Measurements from ENCODE around the gene BUB1. TPM values are rescaled to one million over a fixed set of nuclear protein-coding genes. Genes with fewer than 3 reads are reported as not detected.

Gene BUB1
- total and polyA plus RNA-seq, 9 donors = 9.0 to 14.5 (median 10.7) TPM

DNA sequence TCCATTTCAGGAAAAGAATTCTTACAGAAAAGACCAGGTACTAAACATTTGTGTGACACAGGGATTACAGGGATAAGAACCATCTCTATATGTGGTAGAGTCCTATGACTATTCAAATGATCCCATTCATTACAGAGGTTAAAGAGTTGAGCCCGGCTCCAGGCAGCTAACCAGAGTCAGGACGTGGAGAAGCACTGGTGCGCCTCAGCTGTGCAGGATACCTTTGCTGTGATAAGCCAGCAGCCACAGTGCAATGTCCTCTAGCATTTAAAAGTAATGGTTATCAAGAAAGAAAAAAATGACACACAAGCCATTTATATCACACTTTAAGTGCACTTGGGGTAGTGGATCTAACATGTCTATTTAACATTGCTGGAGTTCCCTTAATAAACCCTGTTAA lies 17.3 kb downstream of the BUB1 start:
- H3K27ac ChIP-seq (ENCODE audit: low read length) = no peak overlapping the region
- no peaks in the 10 kb centered on the region for H3K4me1 ChIP-seq (ENCODE audit: control insufficient read depth, insufficient read depth, low read length)
- H3K27me3 ChIP-seq (ENCODE audit: control insufficient read depth, insufficient read depth, low read length) = no peaks in the 10 kb centered on the region
- DNase-seq = no peak
- WGBS (ENCODE audit: insufficient coverage) = no CpG with 5 or more reads among the region's 3 CpGs
- H3K36me3 ChIP-seq (ENCODE audit: control insufficient read depth, insufficient read depth, low read length) = peaks cover 21% of the 10 kb centered on the region
- no peaks in the 10 kb centered on the region for H3K9me3 ChIP-seq (replicated peaks; ENCODE audit: control insufficient read depth, low read depth, low read length)
- H3K4me3 ChIP-seq (ENCODE audit: low read length) = no peak overlapping the region

DNA sequence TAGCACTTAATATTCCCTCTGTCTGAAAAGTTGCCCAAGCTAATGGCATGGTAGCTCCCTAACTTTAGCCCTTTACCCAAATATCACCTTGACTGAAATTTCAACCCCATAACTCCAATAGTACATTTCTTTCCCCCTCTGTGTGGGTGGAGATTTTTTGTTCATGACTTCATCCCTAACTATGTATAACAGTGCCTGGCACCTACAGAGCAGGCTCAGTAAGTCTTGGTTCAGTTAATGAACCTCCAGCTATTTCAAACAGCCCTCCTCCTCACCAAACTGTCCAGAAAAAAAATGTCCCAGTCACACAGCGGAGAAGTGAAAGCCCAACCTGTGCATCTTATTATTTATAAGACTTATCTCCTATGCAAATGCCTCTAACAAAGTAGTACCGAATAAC lies 18.6 kb downstream of the BUB1 start:
- Histone ChIP-seq H3K4me1 (ENCODE audit: control insufficient read depth, insufficient read depth, low read length) (no peaks in the 10 kb centered on the region), H3K27me3 (ENCODE audit: control insufficient read depth, insufficient read depth, low read length) (no peaks in the 10 kb centered on the region), H3K4me3 (ENCODE audit: low read length) (no peak overlapping the region), H3K36me3 (ENCODE audit: control insufficient read depth, insufficient read depth, low read length) (peaks cover 24% of the 10 kb centered on the region), H3K9me3 (replicated peaks; ENCODE audit: control insufficient read depth, low read depth, low read length) (no peaks in the 10 kb centered on the region), H3K27ac (ENCODE audit: low read length) (no peak overlapping the region)
- no peak for DNase-seq
- no CpG with 5 or more reads among the region's 2 CpGs for WGBS (ENCODE audit: insufficient coverage)

DNA sequence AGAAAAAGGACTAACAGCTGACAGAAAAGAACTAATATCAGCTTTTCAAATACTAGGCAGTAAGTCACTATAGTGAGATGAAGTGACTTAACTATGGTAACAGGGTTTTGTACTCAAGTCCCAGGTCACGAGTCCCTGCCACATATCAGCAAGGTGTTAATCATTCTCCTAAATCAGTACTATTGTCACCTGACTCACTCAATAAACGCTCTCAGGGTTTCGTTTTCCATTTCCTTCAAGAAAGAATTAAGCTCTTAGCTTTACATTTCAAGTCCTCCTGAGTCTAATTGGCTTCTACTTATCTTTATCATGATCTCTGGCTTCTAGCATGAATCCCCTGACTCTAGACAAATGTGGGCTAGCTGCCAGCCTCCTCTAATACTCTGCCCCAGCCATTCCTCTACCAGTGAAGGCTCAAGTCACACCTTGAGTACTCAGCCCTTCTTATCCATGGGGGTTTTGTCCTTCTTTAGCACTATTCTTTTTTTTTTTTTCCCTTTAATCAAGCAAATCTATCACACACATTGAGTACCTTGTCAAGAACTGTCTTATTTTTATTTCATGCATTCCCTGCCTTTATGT lies 20.0 kb downstream of the BUB1 start:
- DNase-seq = no peak
- Histone ChIP-seq H3K27ac (ENCODE audit: low read length) (no peak overlapping the region), H3K9me3 (replicated peaks; ENCODE audit: control insufficient read depth, low read depth, low read length) (no peaks in the 10 kb centered on the region), H3K27me3 (ENCODE audit: control insufficient read depth, insufficient read depth, low read length) (no peaks in the 10 kb centered on the region), H3K36me3 (ENCODE audit: control insufficient read depth, insufficient read depth, low read length) (peaks cover 24% of the 10 kb centered on the region), H3K4me1 (ENCODE audit: control insufficient read depth, insufficient read depth, low read length) (no peaks in the 10 kb centered on the region), H3K4me3 (ENCODE audit: low read length) (no peak overlapping the region)
- WGBS (ENCODE audit: insufficient coverage) = 79% methylated on average over 3 of the region's 3 CpGs

DNA sequence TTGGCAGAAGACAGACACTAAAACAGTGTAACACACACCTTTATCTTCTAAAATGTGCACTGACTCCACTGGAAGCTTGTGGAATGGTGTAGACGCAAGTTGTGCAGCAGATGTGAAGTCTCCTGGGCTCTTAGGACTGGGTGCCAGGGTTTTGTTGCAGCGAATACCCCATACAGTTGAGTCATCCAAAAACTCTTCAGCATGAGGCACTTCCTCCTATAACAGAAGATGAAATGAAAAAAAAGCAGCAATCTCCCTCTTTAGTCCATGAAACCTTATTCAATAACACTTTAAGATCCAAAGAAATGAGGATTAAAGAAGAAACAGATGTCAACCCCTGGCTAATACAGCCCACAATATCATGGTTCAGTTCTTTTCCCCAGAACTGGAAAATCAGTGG lies 22.2 kb downstream of the BUB1 start:
- Histone ChIP-seq H3K27me3 (ENCODE audit: control insufficient read depth, insufficient read depth, low read length) (no peaks in the 10 kb centered on the region), H3K4me1 (ENCODE audit: control insufficient read depth, insufficient read depth, low read length) (no peaks in the 10 kb centered on the region), H3K27ac (ENCODE audit: low read length) (no peak overlapping the region), H3K9me3 (replicated peaks; ENCODE audit: control insufficient read depth, low read depth, low read length) (no peaks in the 10 kb centered on the region), H3K4me3 (ENCODE audit: low read length) (no peak overlapping the region), H3K36me3 (ENCODE audit: control insufficient read depth, insufficient read depth, low read length) (peaks cover 21% of the 10 kb centered on the region)
- peak; percentile 36 for DNase-seq
- WGBS (ENCODE audit: insufficient coverage) = no CpG with 5 or more reads among the region's 2 CpGs

DNA sequence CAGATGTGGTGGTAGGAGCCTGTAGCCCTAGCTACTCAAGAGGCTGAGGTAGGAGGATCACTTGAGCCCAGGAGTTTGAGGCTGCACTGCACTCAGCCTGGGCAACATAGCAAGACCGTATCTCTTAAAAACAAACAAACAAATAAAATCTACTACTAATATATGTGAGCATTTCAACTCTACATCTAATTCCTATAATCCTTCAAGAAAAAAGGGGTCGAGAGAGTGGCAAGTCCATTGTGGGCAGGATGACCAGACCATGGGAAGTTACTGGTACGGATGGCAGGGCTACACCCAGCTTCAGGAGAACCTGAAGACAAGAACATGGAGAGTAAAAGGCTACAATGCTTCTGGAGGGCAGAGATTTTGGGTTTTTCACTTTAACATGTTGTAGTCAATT lies 24.0 kb downstream of the BUB1 start:
- Histone ChIP-seq H3K4me3 (ENCODE audit: low read length) (no peak overlapping the region), H3K27me3 (ENCODE audit: control insufficient read depth, insufficient read depth, low read length) (no peaks in the 10 kb centered on the region), H3K27ac (ENCODE audit: low read length) (no peak overlapping the region), H3K36me3 (ENCODE audit: control insufficient read depth, insufficient read depth, low read length) (peaks cover 22% of the 10 kb centered on the region), H3K4me1 (ENCODE audit: control insufficient read depth, insufficient read depth, low read length) (no peaks in the 10 kb centered on the region), H3K9me3 (replicated peaks; ENCODE audit: control insufficient read depth, low read depth, low read length) (no peaks in the 10 kb centered on the region)
- 100% methylated on average over 1 of the region's 3 CpGs for WGBS (ENCODE audit: insufficient coverage)
- no peak for DNase-seq

DNA sequence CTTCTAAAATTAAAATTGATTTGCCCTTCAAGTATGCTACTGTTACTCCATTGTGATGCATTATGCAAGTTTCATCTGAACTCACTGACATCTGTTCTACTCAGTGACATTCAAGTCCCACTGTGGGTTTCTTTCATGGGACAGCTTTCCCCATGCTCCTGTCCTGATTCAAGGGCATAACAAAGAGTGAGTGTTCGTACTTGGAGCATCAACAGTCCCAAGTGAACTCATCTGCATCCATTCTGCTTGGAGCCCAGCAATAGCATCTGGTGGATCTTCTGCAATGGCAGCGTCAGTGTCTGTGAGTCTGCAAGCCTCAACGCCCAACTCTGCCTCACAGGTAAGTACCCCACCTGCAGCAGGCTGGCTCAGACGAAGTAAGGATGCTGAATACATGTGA lies 27.5 kb downstream of the BUB1 start:
- Histone ChIP-seq H3K27me3 (ENCODE audit: control insufficient read depth, insufficient read depth, low read length) (no peaks in the 10 kb centered on the region), H3K36me3 (ENCODE audit: control insufficient read depth, insufficient read depth, low read length) (peaks cover 11% of the 10 kb centered on the region), H3K4me3 (ENCODE audit: low read length) (no peak overlapping the region), H3K9me3 (replicated peaks; ENCODE audit: control insufficient read depth, low read depth, low read length) (no peaks in the 10 kb centered on the region), H3K27ac (ENCODE audit: low read length) (no peak overlapping the region), H3K4me1 (ENCODE audit: control insufficient read depth, insufficient read depth, low read length) (no peaks in the 10 kb centered on the region)
- DNase-seq = no peak
- WGBS (ENCODE audit: insufficient coverage) = 92% methylated on average over 4 of the region's 4 CpGs

DNA sequence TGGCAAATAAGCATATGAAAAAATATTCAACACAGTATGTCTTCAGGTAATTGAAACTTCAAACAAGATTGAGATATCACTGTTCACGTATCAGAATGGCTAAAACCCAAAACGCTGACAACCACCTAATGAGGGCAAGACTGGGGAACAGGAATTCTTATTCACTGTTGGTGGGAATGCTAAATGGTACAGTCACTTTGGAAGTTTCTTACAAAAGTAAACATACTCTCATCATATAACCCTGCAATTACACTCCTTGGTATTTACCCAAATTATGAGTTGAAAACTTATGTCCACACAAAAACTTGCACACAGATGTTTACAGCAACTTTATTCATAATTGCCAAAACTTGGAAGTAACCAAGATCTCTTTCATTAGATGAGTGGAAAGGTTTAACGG lies 30.1 kb downstream of the BUB1 start:
- Histone ChIP-seq H3K4me1 (ENCODE audit: control insufficient read depth, insufficient read depth, low read length) (no peaks in the 10 kb centered on the region), H3K4me3 (ENCODE audit: low read length) (no peak overlapping the region), H3K27me3 (ENCODE audit: control insufficient read depth, insufficient read depth, low read length) (no peaks in the 10 kb centered on the region), H3K9me3 (replicated peaks; ENCODE audit: control insufficient read depth, low read depth, low read length) (no peaks in the 10 kb centered on the region), H3K36me3 (ENCODE audit: control insufficient read depth, insufficient read depth, low read length) (peaks cover 7% of the 10 kb centered on the region), H3K27ac (ENCODE audit: low read length) (no peak overlapping the region)
- DNase-seq = no peak
- no CpG with 5 or more reads among the region's 3 CpGs for WGBS (ENCODE audit: insufficient coverage)

DNA sequence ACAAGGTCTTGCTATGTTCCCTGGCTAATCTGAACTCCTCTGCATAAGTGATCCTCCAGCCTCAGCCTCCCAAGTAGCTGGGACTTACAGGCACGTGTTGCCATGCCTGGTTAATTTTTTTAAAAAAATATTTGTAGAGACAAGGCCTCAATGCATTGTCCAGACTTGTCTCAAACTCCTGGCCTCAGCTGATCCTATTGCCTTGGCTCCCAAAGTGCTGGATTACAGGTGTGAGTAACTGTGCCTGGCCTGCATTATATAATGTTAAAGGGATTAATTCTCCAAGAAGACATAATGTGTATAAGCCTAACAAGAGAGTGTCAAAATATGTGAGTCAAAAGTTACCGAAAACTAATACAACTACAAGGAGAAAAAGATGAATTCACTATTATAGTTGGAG lies 32.2 kb downstream of the BUB1 start:
- no peaks in the 10 kb centered on the region for H3K4me1 ChIP-seq (ENCODE audit: control insufficient read depth, insufficient read depth, low read length)
- H3K36me3 ChIP-seq (ENCODE audit: control insufficient read depth, insufficient read depth, low read length) = peaks cover 20% of the 10 kb centered on the region
- H3K9me3 ChIP-seq (replicated peaks; ENCODE audit: control insufficient read depth, low read depth, low read length) = no peaks in the 10 kb centered on the region
- H3K27me3 ChIP-seq (ENCODE audit: control insufficient read depth, insufficient read depth, low read length) = no peaks in the 10 kb centered on the region
- no peak overlapping the region for H3K4me3 ChIP-seq (ENCODE audit: low read length)
- no peak for DNase-seq
- WGBS (ENCODE audit: insufficient coverage) = no CpG with 5 or more reads among the region's 2 CpGs
- no peak overlapping the region for H3K27ac ChIP-seq (ENCODE audit: low read length)

DNA sequence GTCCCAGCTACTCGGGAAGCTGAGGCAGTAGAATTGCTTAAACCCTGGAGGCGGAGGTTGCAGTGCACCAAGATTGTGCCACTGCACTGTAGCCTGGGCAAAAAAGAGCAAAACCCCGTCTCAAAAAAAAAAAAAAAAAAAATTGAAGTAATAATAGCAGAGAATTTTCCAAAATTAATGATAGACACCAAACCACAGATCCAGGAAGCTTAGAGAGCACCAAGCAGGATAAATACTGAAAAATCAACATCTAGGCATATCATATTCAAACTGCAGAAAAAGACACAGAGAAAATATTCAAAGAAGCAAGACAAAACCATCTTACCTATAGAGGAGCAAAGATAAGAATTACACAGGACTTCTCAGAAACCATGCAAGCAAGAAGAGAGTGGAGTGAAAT lies 33.5 kb downstream of the BUB1 start:
- H3K27me3 ChIP-seq (ENCODE audit: control insufficient read depth, insufficient read depth, low read length) = no peaks in the 10 kb centered on the region
- no peak overlapping the region for H3K27ac ChIP-seq (ENCODE audit: low read length)
- H3K9me3 ChIP-seq (replicated peaks; ENCODE audit: control insufficient read depth, low read depth, low read length) = no peaks in the 10 kb centered on the region
- H3K4me3 ChIP-seq (ENCODE audit: low read length) = no peak overlapping the region
- H3K36me3 ChIP-seq (ENCODE audit: control insufficient read depth, insufficient read depth, low read length) = peaks cover 24% of the 10 kb centered on the region
- WGBS (ENCODE audit: insufficient coverage) = no CpG with 5 or more reads among the region's 3 CpGs
- H3K4me1 ChIP-seq (ENCODE audit: control insufficient read depth, insufficient read depth, low read length) = no peaks in the 10 kb centered on the region
- no peak for DNase-seq

DNA sequence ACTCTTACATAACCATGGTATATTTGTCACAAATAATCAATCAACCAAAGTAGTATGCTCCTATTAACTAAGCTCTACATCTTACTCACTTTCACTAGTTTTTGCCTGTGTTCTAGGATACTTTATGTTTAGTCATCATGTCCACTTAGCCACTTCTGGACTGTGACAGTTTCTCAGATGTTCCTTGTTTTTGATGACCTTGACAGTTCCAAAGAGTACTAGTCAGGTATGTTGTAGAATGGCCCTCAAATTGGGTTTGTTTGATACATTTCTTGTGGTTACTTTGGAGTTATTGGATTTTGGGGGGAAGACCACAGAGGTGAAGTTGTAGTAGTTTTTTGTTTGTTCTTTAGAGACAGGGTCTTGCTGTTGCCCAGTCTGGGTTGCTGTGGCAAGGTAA lies 35.5 kb downstream of the BUB1 start:
- peaks cover 29% of the 10 kb centered on the region for H3K36me3 ChIP-seq (ENCODE audit: control insufficient read depth, insufficient read depth, low read length)
- no peaks in the 10 kb centered on the region for H3K9me3 ChIP-seq (replicated peaks; ENCODE audit: control insufficient read depth, low read depth, low read length)
- H3K4me3 ChIP-seq (ENCODE audit: low read length) = no peak overlapping the region
- no peak for DNase-seq
- H3K4me1 ChIP-seq (ENCODE audit: control insufficient read depth, insufficient read depth, low read length) = no peaks in the 10 kb centered on the region
- H3K27me3 ChIP-seq (ENCODE audit: control insufficient read depth, insufficient read depth, low read length) = no peaks in the 10 kb centered on the region
- H3K27ac ChIP-seq (ENCODE audit: low read length) = no peak overlapping the region

DNA sequence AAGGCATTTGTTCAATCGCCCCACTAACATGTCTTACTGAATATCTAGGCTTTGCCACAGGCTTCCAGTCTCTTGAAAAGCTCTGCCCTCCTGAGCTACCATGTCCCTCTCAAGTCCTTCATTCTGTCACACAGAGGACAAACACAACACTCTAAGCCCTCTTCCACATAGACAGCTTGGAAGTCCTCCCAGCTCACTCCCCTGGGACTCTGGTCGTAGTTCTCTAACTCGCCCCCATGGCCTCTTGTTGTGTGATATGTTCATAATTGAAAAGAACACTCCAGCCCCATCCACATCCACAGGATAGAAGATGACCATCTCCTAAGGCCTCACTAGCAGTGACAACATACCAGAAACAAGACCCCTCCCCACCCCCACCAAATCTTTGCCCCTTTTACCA lies 37.9 kb downstream of the BUB1 start:
- 92% methylated on average over 1 of the region's 3 CpGs for WGBS (ENCODE audit: insufficient coverage)
- H3K9me3 ChIP-seq (replicated peaks; ENCODE audit: control insufficient read depth, low read depth, low read length) = no peaks in the 10 kb centered on the region

More for the DNA sequence above, 37.9 kb downstream of the BUB1 start:
- no peak overlapping the region for H3K27ac ChIP-seq (ENCODE audit: low read length)
- no peaks in the 10 kb centered on the region for H3K4me1 ChIP-seq (ENCODE audit: control insufficient read depth, insufficient read depth, low read length)
- DNase-seq = peak; percentile 16
- no peaks in the 10 kb centered on the region for H3K27me3 ChIP-seq (ENCODE audit: control insufficient read depth, insufficient read depth, low read length)
- H3K4me3 ChIP-seq (ENCODE audit: low read length) = no peak overlapping the region
- H3K36me3 ChIP-seq (ENCODE audit: control insufficient read depth, insufficient read depth, low read length) = peaks cover 31% of the 10 kb centered on the region

Data from muscle of leg (tissue), 11 donors.